Measurements from ENCODE around the gene SPX.

GRCh38 chr12:21528953-21529352 is 2.9 kb downstream of the SPX start:
- TF ChIP-seq EZH2 (IDR thresholded peaks at IDR 0.05) (no peak), POLR2AphosphoS5 (IDR thresholded peaks at IDR 0.05; ENCODE audit: borderline replicate concordance, low read depth, low read length) (no peak)
